Subcutaneous abdominal adipose tissue (tissue), 5 donors: Measurements from ENCODE around the gene FSCN2.

Source experiments
- H3K27ac ChIP-seq: one replicate; pipeline ENCODE4 v1.7.0; 2013; ENCODE audit warnings: low read depth, mild to moderate bottlenecking, inconsistent platforms, low read length, moderate library complexity
- H3K27me3 ChIP-seq, 5 donors: one replicate each; pipeline ENCODE4 v1.7.0; 2013; ENCODE audit warnings: low read length in 5 of 5, inconsistent platforms in 1 of 5; ENCODE audit not compliant: control insufficient read depth in 5 of 5, insufficient read depth in 4 of 5
- H3K36me3 ChIP-seq, 5 donors: one replicate each; pipeline ENCODE4 v1.7.0; 2013; ENCODE audit warnings: low read length in 5 of 5; ENCODE audit not compliant: control insufficient read depth in 5 of 5, insufficient read depth in 5 of 5
- H3K4me1 ChIP-seq, 5 donors: one replicate each; pipeline ENCODE4 v1.7.0; 2013; ENCODE audit warnings: low read length in 5 of 5, mild to moderate bottlenecking in 3 of 5, moderate library complexity in 1 of 5; ENCODE audit not compliant: control insufficient read depth in 5 of 5, insufficient read depth in 5 of 5
- H3K4me3 ChIP-seq, 5 donors: one replicate each; pipeline ENCODE4 v1.7.0; 2013; ENCODE audit warnings: low read length in 5 of 5, low read depth in 1 of 5
- H3K9ac ChIP-seq, 5 donors: one replicate each; pipeline ENCODE4 v1.7.0; 2013; ENCODE audit warnings: low read length in 5 of 5, mild to moderate bottlenecking in 4 of 5, moderate library complexity in 3 of 5
- H3K9me3 ChIP-seq, 5 donors: one replicate each; pipeline ENCODE4 v1.7.0; 2013; ENCODE audit warnings: low read length in 5 of 5; ENCODE audit not compliant: control insufficient read depth in 5 of 5
- donor health status: healthy.
- donor health status: healthy.
- donor health status: healthy.
- donor health status: healthy.
- donor health status: healthy.

Gene FSCN2

GRCh38 chr17:81513372-81513752, 14.8 kb upstream of the FSCN2 start:
- peaks cover 0 to 32% (median 30%) of the 10 kb centered on the region in 5 donors for H3K36me3 ChIP-seq
- peaks cover 0 to 6% (median 4%) of the 10 kb centered on the region in 5 donors for H3K27me3 ChIP-seq
- peak overlapping the region; percentile 94 for H3K27ac ChIP-seq
- H3K4me3 ChIP-seq: peak overlapping the region; percentile 62 to 78 (median 70)
- H3K9ac ChIP-seq: peak overlapping the region in 4 of 5 donors; percentile 69 to 89 (median 84)
- H3K4me1 ChIP-seq: peaks cover 10 to 83% (median 75%) of the 10 kb centered on the region in 5 donors
- no peaks in the 10 kb centered on the region for H3K9me3 ChIP-seq

DNA sequence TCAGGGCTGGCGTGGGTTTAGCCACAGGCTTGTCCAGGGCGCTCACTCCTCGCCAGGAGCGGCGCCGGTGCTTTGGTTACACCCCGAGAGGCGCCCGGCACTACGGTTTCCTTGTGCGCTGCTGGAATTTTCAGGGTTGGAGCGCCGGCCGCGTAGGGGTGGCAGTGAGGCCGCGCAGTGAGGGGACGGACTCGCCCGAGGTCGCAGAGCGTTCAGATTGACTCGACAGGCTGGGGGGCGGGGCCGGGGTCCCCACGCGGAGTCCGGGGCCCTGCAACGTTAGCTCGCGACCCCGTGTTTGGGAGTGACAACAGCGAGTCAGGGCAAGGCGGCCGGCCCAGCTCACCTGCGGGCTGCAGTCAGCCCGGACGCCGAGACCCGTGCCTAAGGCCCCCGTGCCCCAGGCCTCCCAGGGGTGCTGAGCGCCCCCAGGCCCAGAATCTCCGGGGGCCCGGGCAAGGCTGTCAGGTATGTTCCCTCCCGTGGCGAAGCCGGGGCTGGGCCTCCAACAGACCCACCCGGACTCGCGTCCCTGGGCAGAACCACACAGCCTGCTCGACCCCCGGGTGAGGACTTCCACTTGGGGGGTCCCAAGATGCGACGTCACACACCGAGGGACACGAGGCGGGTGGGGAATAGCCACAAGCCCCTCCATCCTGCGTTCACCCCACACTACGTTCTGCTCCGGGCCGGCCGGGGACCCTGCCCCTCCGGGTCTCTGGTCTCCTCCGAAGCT, 14.3 kb upstream of the FSCN2 start:
- Histone ChIP-seq H3K4me3 (peak overlapping the region; percentile 62 to 78 (median 70)), H3K4me1 (peaks cover 10 to 84% (median 77%) of the 10 kb centered on the region in 5 donors), H3K9me3 (no peaks in the 10 kb centered on the region), H3K27me3 (peaks cover 0 to 9% (median 4%) of the 10 kb centered on the region in 5 donors), H3K9ac (peak overlapping the region in 4 of 5 donors; percentile 73 to 89 (median 84)), H3K27ac (peak overlapping the region; percentile 94), H3K36me3 (peaks cover 0 to 29% (median 27%) of the 10 kb centered on the region in 5 donors)

DNA sequence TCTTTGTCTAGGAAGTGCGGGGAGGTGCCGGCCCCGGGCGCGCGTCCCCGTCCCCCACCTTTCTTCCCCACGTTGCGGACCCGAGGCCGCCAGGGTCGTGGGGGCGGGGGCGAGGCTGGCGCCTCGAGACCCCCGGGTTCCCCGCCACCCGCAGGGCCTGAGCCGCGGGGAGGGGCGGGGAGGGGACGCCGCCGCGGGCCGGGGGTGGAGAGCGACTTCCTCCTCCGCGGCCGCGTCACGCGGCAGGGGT, 13.8 kb upstream of the FSCN2 start:
- Histone ChIP-seq H3K9ac (peak overlapping the region in 4 of 5 donors; percentile 73 to 89 (median 84)), H3K36me3 (peaks cover 0 to 24% (median 24%) of the 10 kb centered on the region in 5 donors), H3K27me3 (peaks cover 0 to 14% (median 8%) of the 10 kb centered on the region in 5 donors), H3K9me3 (no peaks in the 10 kb centered on the region), H3K4me3 (peak overlapping the region in 4 of 5 donors; percentile 69 to 78 (median 73)), H3K27ac (peak overlapping the region; percentile 94), H3K4me1 (peaks cover 6 to 84% (median 77%) of the 10 kb centered on the region in 5 donors)

- Histone ChIP-seq H3K27me3 (peaks cover 0 to 19% (median 13%) of the 10 kb centered on the region in 5 donors), H3K4me1 (peaks cover 6 to 84% (median 77%) of the 10 kb centered on the region in 5 donors), H3K9ac (peak overlapping the region; percentile 48 to 84 (median 73))
These were observed 13.2 kb upstream of the FSCN2 start for GRCh38 chr17:81514739-81515529.

DNA sequence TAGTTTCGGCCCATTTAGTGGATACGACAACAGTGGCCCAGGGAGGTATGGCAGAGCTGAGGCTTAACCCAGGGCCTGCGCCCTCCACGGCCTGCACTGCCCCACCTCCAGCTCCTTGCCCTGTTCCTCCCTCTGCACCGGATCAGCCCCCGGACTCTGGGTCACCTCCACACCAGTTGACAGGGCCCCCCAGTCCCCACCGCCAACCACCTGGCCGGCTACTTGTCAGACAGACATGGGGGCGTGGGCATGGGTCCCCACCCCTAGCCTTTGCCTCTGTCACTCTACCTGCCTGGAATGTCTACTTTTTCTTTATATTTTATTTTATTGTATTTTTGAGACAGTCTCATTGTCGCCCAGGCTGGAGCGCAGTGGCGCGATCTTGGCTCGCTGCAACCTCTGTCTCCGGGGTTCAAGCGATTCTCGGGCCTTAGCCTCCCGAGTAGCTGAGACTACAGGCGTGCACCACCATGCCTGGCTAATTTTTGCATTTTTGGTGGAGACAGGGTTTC, 12.6 kb upstream of the FSCN2 start:
- Histone ChIP-seq H3K9me3 (no peaks in the 10 kb centered on the region), H3K4me1 (peaks cover 2 to 77% (median 70%) of the 10 kb centered on the region in 5 donors), H3K36me3 (peaks cover 0 to 14% (median 13%) of the 10 kb centered on the region in 5 donors), H3K27ac (peak overlapping the region; percentile 83), H3K27me3 (peaks cover 5 to 26% (median 15%) of the 10 kb centered on the region in 5 donors), H3K9ac (peak overlapping the region in 4 of 5 donors; percentile 48 to 76 (median 62)), H3K4me3 (peak overlapping the region; percentile 35 to 75 (median 74))

More at GRCh38 chr17:81514739-81515529, 13.2 kb upstream of the FSCN2 start:
- peak overlapping the region; percentile 35 to 78 (median 74) for H3K4me3 ChIP-seq
- H3K36me3 ChIP-seq: peaks cover 0 to 20% (median 19%) of the 10 kb centered on the region in 5 donors
- H3K27ac ChIP-seq: peak overlapping the region; percentile 94
- H3K9me3 ChIP-seq: no peaks in the 10 kb centered on the region

GRCh38 chr17:81516439-81516838, 11.7 kb upstream of the FSCN2 start:
- H3K36me3 ChIP-seq: peaks cover 0 to 5% (median 4%) of the 10 kb centered on the region in 5 donors
- peaks cover 2 to 69% (median 62%) of the 10 kb centered on the region in 5 donors for H3K4me1 ChIP-seq
- peak overlapping the region in 2 of 5 donors; percentile 47 to 54 for H3K9ac ChIP-seq
- no peaks in the 10 kb centered on the region for H3K9me3 ChIP-seq
- peak overlapping the region in 2 of 5 donors; percentile 35 to 74 for H3K4me3 ChIP-seq
- peaks cover 5 to 27% (median 15%) of the 10 kb centered on the region in 5 donors for H3K27me3 ChIP-seq
- peak overlapping the region; percentile 83 for H3K27ac ChIP-seq

DNA sequence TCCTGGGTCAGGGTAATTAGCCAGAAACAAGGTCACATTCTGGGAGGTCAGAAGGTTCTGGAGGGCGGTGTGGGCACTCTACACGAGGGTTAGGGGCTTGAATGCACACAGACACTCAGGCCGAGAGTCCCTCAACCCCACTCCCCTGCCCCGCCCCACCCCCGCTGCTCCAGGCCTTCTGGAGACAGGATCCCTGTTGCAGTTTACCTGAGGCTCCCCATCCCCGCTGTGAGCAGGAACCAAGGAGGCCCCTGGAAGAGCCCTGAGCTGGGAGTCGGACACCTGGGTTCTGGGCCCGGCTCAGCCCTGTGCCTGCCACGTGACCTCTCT, 11.2 kb upstream of the FSCN2 start:
- peaks cover 2 to 63% (median 56%) of the 10 kb centered on the region in 5 donors for H3K4me1 ChIP-seq
- no peak overlapping the region for H3K4me3 ChIP-seq
- peaks cover 0 to under 1% (median 0%) of the 10 kb centered on the region in 5 donors for H3K36me3 ChIP-seq
- no peaks in the 10 kb centered on the region for H3K9me3 ChIP-seq
- H3K27ac ChIP-seq: no peak overlapping the region
- peaks cover 5 to 30% (median 16%) of the 10 kb centered on the region in 5 donors for H3K27me3 ChIP-seq
- no peak overlapping the region for H3K9ac ChIP-seq

- Histone ChIP-seq H3K27me3 (peaks cover 7 to 34% (median 19%) of the 10 kb centered on the region in 5 donors), H3K36me3 (no peaks in the 10 kb centered on the region), H3K27ac (no peak overlapping the region), H3K4me1 (peaks cover 2 to 61% (median 54%) of the 10 kb centered on the region in 5 donors), H3K4me3 (peak overlapping the region in 1 of 5 donors; percentile 63), H3K9me3 (no peaks in the 10 kb centered on the region), H3K9ac (no peak overlapping the region)
These were observed 10.7 kb upstream of the FSCN2 start for GRCh38 chr17:81517339-81518112.

DNA sequence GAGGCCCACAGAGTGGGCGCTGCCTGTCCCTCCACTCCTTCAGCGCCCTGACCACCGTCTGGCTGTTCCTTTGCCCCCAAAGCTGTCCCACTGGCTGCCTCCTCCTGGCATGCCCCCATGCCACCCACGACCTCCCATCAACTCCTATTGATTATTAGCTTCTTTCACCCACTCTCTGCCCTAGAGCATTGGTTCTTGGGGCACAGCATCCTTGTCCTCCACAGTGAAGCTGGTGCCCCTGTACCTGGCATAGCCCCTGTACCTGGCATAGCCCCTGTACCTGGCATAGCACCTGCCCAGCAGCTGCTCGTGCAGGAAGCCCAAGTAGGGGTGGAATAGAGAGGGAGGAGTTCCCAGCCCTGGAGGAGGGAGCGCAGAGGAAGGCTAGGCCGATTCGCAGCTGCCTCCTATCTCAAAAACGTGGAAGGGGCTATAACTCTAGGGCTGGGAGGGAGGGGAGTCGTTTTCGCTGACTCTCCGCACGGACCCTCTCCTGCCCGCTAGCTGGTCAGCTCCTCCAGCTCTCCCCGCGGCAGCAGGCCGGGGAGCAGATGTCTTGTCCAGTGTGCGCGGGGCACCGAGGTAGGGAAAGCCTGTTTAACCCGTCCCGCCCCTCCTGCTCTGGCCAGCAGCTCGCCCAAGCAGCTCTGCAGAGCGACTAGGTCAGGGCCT, 9.9 kb upstream of the FSCN2 start:
- H3K9me3 ChIP-seq: no peaks in the 10 kb centered on the region
- H3K27ac ChIP-seq: no peak overlapping the region
- H3K9ac ChIP-seq: no peak overlapping the region
- H3K36me3 ChIP-seq: no peaks in the 10 kb centered on the region
- peak overlapping the region in 4 of 5 donors; percentile 0 to 63 (median 48) for H3K4me3 ChIP-seq
- H3K4me1 ChIP-seq: peaks cover 2 to 58% (median 54%) of the 10 kb centered on the region in 5 donors
- peaks cover 14 to 41% (median 21%) of the 10 kb centered on the region in 5 donors for H3K27me3 ChIP-seq
